Kidney (tissue), 14 donors: Measurements from ENCODE around the gene ALKBH5. TPM values are rescaled to one million over a fixed set of nuclear protein-coding genes. Genes with fewer than 3 reads are reported as not detected.

Experiments used
- DNase-seq, 5 donors: peaks; one replicate each; pipeline ENCODE4 v3.0.0-alpha.2; 2013 to 2020
- FAIRE-seq: peaks from 2 replicates; lab custom pipeline; 2012; peaks lifted over from hg19 to GRCh38; lab: Jason Lieb, UNC
- H3K27ac ChIP-seq, 2 donors: one replicate each; pipeline ENCODE4 v1.7.0; 2013; ENCODE audit warnings: low read depth in 2 of 2, low read length in 2 of 2, inconsistent platforms in 1 of 2
- H3K27me3 ChIP-seq: one replicate; pipeline ENCODE4 v1.7.1; 2013; ENCODE audit warnings: low read length, inconsistent platforms; ENCODE audit not compliant: control insufficient read depth, insufficient read depth
- H3K36me3 ChIP-seq, 3 donors: one replicate each; pipeline versions ENCODE4 v1.7.0 to v1.7.1; 2013; ENCODE audit warnings: low read length in 3 of 3, control low read depth in 1 of 3, inconsistent platforms in 1 of 3; ENCODE audit not compliant: insufficient read depth in 3 of 3, control insufficient read depth in 2 of 3
- H3K4me1 ChIP-seq, 3 donors: one replicate each; pipeline versions ENCODE4 v1.7.0 to v1.7.1; 2013; ENCODE audit warnings: low read length in 3 of 3, inconsistent platforms in 1 of 3, low read depth in 1 of 3; ENCODE audit not compliant: control insufficient read depth in 2 of 3, insufficient read depth in 2 of 3
- H3K4me3 ChIP-seq, 3 donors: one replicate each; pipeline versions ENCODE4 v1.7.0 to v1.8.1; 2013; ENCODE audit warnings: low read length in 3 of 3, control low read depth in 1 of 3, inconsistent platforms in 1 of 3
- H3K9ac ChIP-seq, 3 donors: one replicate each; pipeline versions ENCODE4 v1.7.0 to v1.7.1; 2013; ENCODE audit warnings: low read length in 3 of 3, control low read depth in 1 of 3, inconsistent platforms in 1 of 3
- H3K9me3 ChIP-seq, 3 donors: one replicate each; pipeline versions ENCODE4 v1.7.0 to v1.7.1; 2013; ENCODE audit warnings: low read length in 3 of 3, control low read depth in 1 of 3, inconsistent platforms in 1 of 3; ENCODE audit not compliant: control insufficient read depth in 2 of 3, insufficient read depth in 1 of 3
- intact Hi-C: fragments of 100-400 bp; cut with DNase I; formaldehyde crosslinking; loops from one replicate; pipeline ENCODE4 v1.11.1; 2022
- polyA plus RNA-seq: library from polyadenylated mRNA; stranded (reverse); fragments of 350-450 nt; fragmentation: Illumina TruSeq; extraction: RNeasy Lipid Tissue Mini Kit (QIAGEN cat#74804); gene quantifications from one replicate; pipeline ENCODE4 v1.2.3, GENCODE V29; 2014; ENCODE audit warnings: low read depth, low replicate concordance; ENCODE audit not compliant: insufficient read depth
- total RNA-seq: library from RNA; stranded (reverse); fragmentation: NEBNext Ultra II Directional; extraction: Animal tissue kit (Norgen Biotek cat#: 25700); gene quantifications from one replicate; pipeline ENCODE4 v1.2.1, GENCODE V29; 2021
- TF ChIP-seq, protein P1 (sequence below): IDR thresholded peaks from 3 replicates; pipeline ENCODE4 v1.5.1; 2012; ENCODE audit warnings: mild to moderate bottlenecking, moderate library complexity, borderline replicate concordance; ENCODE audit not compliant: insufficient read depth; ENCODE audit errors: extremely low read depth
- donor health status: control.
- donor health status: control.
- donor health status: control.
- donor health status: control.
- donor health status: control.
- donor health status: DM: yes; HTN: yes; CAD: no.
- donor health status: Normal renal cell carcinoma (clear cell type).

Gene ALKBH5
- total and polyA plus RNA-seq, 2 donors from 2014 or later: 67.1 to 94.4 TPM

DNA sequence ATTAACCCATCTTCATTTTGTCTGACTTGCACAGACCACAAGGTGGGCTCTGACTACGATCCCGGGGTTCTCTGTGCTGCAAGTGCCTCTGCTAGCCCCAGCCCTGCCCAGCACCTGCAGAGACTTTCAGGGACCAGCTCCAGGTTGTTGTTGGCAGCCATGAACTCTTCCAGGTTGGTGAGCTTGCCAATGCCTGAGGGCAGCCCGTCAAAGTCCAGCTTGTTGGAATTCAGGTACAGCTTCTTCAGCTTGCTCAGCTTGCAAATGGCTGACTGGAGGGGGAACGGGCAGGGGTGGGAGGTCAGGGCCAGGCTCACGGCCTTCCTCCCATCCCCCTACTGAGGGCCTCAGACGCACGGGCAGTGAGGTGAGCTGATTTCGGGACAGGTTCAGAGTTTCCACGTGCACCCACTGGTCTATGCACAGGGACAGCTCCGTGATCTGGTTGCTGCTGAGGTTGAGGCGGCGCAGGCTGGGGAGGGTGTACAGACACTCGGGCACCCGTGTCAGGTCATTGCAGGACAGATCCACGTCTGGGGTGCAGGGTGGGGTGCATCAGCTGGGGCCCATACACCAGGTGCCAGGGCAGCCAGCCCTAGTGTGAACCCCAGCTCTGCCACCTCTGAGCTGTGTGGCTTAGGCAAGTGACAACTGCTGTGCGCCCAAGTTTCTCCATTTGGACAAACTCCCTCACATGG is 69.7 kb downstream of the ALKBH5 start:
- FAIRE-seq (no peak), DNase-seq (no peak)
- Histone ChIP-seq H3K27ac (no peak overlapping the region), H3K36me3 (peaks cover 3 to 55% (median 17%) of the 10 kb centered on the region in 3 donors), H3K4me1 (peaks cover 0 to 16% (median 10%) of the 10 kb centered on the region in 3 donors), H3K4me3 (no peak overlapping the region), H3K27me3 (no peaks in the 10 kb centered on the region), H3K9me3 (no peaks in the 10 kb centered on the region), H3K9ac (no peak overlapping the region)
- intact Hi-C loops: no loop called here
- TF ChIP-seq, protein P1, sequence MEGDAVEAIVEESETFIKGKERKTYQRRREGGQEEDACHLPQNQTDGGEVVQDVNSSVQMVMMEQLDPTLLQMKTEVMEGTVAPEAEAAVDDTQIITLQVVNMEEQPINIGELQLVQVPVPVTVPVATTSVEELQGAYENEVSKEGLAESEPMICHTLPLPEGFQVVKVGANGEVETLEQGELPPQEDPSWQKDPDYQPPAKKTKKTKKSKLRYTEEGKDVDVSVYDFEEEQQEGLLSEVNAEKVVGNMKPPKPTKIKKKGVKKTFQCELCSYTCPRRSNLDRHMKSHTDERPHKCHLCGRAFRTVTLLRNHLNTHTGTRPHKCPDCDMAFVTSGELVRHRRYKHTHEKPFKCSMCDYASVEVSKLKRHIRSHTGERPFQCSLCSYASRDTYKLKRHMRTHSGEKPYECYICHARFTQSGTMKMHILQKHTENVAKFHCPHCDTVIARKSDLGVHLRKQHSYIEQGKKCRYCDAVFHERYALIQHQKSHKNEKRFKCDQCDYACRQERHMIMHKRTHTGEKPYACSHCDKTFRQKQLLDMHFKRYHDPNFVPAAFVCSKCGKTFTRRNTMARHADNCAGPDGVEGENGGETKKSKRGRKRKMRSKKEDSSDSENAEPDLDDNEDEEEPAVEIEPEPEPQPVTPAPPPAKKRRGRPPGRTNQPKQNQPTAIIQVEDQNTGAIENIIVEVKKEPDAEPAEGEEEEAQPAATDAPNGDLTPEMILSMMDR: no peak

DNA sequence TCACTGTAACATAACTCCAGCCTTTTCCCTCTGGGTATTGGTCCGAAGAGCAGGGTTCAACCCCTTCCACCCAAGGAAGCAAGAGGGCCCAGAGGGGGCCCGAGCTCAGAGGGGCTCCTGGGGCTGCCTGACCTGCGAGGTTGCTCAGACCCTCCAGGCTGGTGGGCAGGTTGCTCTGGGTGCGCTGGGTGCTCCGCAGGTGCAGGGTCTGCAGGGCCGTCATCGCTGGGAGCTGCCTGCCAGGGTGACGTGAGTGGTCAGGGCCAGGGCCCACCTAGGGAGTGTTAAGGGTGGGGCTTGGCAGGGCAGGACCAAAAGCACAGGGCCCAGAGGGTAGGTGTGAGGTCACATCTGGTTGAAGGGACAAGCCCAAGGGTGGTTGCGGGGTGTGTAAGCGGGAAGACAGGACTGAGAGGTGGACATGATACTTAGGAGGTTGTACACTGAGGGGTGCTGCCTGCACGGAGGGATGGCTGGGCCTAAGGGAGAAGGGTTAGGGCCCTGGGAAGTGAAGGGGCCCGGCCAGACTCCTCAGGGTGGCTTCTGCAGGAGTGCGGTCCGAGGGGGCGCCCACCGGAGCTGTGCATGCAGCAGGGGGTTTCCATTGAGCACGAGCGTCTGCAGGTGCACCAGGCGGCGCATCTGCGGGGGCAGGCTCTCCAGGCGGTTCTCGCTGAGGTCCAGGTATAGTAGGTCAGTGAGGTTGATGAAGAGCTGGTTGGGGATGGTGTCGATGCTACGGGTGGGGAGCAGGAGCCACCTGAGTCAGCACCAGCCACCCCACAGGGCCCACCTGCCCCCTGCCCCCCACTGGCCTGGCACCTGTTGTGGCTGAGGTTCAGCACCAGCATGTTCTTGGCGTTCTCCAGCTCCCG is 70.6 kb downstream of the ALKBH5 start:
- TF ChIP-seq, protein P1: no peak
- Histone ChIP-seq H3K36me3 (peaks cover 3 to 47% (median 17%) of the 10 kb centered on the region in 3 donors), H3K27me3 (no peaks in the 10 kb centered on the region), H3K9me3 (no peaks in the 10 kb centered on the region), H3K4me3 (no peak overlapping the region), H3K9ac (no peak overlapping the region), H3K4me1 (peaks cover 0 to 19% (median 10%) of the 10 kb centered on the region in 3 donors), H3K27ac (no peak overlapping the region)
- intact Hi-C loops: no loop called here
- DNase-seq: peak in 1 of 5 donors; percentile 64
- FAIRE-seq: no peak

DNA sequence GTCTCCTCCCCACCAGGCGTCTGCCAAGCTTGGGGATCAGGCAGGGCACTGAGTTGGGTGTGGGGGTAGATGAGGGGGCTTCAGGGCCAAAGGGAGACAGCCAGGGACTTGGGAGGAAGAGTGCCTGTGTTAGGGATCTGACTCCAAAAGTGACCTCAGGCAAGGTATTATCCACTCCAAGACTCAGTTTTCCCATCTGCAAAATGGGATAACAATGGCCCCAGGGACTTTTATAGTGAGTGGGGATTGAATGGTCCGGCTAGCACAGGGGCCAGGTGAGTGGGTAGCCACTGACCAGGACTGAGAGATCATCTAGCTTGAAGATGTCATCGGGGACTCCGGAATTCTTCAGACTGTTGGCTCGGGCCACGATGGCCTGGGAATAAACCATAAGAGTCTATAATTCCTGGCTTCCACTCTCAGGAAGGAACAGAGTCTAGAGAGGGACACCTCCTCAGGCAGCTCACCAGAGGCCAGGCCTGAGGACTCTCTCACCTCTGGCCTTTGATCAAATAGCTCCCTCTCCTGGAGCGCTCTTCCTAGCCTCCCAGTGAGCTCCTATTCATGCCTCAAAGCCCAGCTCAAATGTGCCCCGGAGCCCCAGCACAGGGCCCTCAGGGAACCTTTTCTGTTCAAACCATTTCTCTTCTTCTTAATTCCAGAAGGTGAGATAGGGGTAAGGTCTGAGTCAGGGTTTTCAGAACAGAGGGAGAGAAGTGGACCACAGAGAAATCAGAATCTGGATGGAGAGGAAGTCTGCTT is 71.4 kb downstream of the ALKBH5 start:
- Histone ChIP-seq H3K4me1 (peaks cover 0 to 26% (median 10%) of the 10 kb centered on the region in 3 donors), H3K4me3 (no peak overlapping the region), H3K27me3 (no peaks in the 10 kb centered on the region), H3K9me3 (no peaks in the 10 kb centered on the region), H3K27ac (no peak overlapping the region), H3K9ac (no peak overlapping the region), H3K36me3 (peaks cover 3 to 41% (median 15%) of the 10 kb centered on the region in 3 donors)
- TF ChIP-seq, protein P1: no peak
- intact Hi-C loops: no loop called here
- DNase-seq (no peak), FAIRE-seq (no peak)
